ENCODE measurements around the gene KLHL29.

DNA sequence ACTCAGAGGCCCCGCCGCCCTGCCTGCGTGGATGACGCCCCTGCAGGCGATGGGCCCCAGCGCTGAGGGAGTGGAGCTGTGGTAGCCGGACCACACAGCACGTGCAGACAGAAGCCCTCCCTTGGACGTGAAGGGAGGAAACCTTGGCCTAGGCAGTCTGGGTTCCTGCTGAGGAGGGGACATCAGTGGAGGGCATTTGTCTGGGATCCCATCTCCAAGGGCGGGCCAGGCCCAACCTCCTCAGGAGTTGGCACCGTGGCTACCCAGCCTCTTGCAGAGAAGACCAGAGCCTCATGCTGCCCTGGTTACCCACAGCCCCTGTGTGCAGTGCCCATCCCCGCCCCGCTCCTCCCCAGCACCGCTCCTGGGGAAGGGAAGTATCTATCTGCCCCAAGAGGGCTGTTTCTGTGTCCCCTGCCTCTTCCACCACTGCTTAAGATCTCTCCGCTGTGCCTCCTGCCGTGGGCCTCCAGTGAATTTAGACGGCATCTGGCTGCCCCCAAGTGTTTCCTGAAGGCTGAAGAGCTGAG is 241.8 kb downstream of the KLHL29 start:
- no peak for TF ChIP-seq NFYB (IDR thresholded peaks at IDR 0.05; ENCODE audit: insufficient read depth, low read depth, low read length)
- TF ChIP-seq, protein P1, sequence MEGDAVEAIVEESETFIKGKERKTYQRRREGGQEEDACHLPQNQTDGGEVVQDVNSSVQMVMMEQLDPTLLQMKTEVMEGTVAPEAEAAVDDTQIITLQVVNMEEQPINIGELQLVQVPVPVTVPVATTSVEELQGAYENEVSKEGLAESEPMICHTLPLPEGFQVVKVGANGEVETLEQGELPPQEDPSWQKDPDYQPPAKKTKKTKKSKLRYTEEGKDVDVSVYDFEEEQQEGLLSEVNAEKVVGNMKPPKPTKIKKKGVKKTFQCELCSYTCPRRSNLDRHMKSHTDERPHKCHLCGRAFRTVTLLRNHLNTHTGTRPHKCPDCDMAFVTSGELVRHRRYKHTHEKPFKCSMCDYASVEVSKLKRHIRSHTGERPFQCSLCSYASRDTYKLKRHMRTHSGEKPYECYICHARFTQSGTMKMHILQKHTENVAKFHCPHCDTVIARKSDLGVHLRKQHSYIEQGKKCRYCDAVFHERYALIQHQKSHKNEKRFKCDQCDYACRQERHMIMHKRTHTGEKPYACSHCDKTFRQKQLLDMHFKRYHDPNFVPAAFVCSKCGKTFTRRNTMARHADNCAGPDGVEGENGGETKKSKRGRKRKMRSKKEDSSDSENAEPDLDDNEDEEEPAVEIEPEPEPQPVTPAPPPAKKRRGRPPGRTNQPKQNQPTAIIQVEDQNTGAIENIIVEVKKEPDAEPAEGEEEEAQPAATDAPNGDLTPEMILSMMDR (IDR thresholded peaks at IDR 0.05 in 2 of 3, conservative IDR thresholded peaks at IDR 0.05 in 1 of 3; ENCODE audit: control insufficient read depth in 2 of 3, extremely low read depth in 1 of 3, insufficient read depth in 1 of 3, low read depth in 3 of 3, low read length in 3 of 3) = no peak
- no peak for TF ChIP-seq FOXM1 (IDR thresholded peaks at IDR 0.05; ENCODE audit: low read depth, low read length)
- TF ChIP-seq ESRRA (IDR thresholded peaks at IDR 0.05; ENCODE audit: low read length) = no peak
- no peak for TF ChIP-seq EP300 (IDR thresholded peaks at IDR 0.05; ENCODE audit: borderline replicate concordance in 1 of 2, control insufficient read depth in 1 of 2, low read depth in 2 of 2, low read length in 2 of 2)
- no peak for TF ChIP-seq CREM (IDR thresholded peaks at IDR 0.05; ENCODE audit: low read depth)
- TF ChIP-seq CHD2 (IDR thresholded peaks at IDR 0.05; ENCODE audit: borderline replicate concordance, low read depth, low read length) = no peak
- TF ChIP-seq CHD4 (IDR thresholded peaks at IDR 0.05) = no peak
- TF ChIP-seq, protein P2, sequence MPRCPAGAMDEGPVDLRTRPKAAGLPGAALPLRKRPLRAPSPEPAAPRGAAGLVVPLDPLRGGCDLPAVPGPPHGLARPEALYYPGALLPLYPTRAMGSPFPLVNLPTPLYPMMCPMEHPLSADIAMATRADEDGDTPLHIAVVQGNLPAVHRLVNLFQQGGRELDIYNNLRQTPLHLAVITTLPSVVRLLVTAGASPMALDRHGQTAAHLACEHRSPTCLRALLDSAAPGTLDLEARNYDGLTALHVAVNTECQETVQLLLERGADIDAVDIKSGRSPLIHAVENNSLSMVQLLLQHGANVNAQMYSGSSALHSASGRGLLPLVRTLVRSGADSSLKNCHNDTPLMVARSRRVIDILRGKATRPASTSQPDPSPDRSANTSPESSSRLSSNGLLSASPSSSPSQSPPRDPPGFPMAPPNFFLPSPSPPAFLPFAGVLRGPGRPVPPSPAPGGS (IDR thresholded peaks at IDR 0.05; ENCODE audit: borderline replicate concordance, insufficient read depth, low read depth, low read length, poor library complexity, severe bottlenecking) = no peak
- TF ChIP-seq NR2F1 (conservative IDR thresholded peaks at IDR 0.05) = no peak
